GM18867 (cell line): Measurements from ENCODE around the gene AFG3L2.

Source experiments
- ATAC-seq: cut with Tn5 transposase; IDR thresholded peaks from one replicate; pipeline ENCODE4 v1.9.1; 2021; ENCODE audit warnings: mild to moderate bottlenecking, moderate library complexity; ENCODE audit not compliant: unreplicated experiment

The AFG3L2 gene

GRCh38 chr18:12283256-12283655 lies 93.8 kb downstream of the AFG3L2 start:
- ATAC-seq = no peak

DNA sequence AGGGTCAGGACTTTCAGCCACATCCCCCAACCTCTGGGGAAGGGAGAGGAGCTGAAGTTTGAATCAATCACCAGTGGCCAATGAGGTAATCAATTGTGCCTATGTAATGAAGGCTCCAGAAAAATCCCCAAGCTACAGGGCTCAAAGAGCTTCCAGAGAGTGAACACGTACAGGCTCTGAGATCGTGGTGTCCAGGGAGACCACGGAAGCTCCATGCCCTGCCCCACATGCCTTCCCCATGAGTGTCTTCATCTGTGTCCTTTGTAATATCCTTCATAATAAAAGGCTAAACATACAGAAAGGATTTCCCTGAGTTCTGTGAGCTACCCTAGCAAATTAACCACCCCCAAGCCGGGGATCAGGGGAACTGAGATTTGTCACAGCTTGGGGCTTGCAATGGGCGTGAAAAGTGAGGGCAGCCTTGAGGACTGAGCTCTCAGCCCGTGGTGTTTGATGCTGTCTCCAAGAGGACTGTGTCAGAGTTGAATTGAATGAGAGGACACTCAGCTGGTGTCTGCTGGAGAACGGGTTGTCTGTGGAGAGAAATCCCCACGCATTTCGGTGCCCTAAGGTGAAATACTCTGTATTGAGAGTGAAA lies 94.5 kb downstream of the AFG3L2 start:
- ATAC-seq = no peak

- no peak for ATAC-seq
Observed at GRCh38 chr18:12281861-12282260, 95.2 kb downstream of the AFG3L2 start.

DNA sequence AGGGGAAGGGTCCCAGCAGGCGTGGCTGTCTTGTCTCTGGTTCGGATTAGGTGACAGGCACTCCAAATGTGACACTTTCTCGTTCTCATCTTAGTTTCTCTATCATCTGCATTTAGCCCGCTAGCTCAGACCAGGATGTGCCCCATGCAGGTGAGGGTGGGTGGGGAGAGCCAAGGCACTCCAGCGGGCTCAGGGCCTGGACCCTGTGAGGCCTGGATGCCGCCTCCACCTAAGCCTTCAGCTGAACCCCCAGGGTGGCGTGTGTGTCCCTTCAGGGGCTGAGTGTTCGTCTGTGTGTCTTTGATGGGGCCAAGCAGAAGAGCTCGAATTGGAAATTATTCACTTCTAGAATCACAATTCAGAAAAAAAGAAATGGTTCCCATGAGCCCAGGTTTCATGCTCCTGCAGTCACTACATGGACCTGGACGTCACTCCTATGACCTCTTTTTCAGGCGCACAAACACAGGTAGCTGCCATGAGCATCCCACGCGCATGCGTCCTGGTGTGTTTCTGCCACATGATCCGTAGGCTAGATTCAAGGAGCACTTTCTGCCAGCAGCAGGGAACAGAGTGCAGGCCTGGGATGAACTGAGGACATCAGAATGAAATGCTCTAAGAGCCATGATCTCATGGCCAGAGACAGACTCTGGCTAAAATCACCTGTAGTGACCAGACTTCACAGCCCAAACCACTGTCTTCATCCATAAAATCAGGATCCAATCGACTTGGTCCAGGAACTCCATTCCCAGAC lies 97.1 kb downstream of the AFG3L2 start:
- ATAC-seq = no peak
